Activated B cell treated with CpG ODN at 0.5 μM for 24 hours (primary cell): ENCODE results near the gene CCDC88C. TPM values are rescaled to one million over a fixed set of nuclear protein-coding genes. Genes with fewer than 3 reads are reported as not detected.
A peak's percentile ranks its signal among the peaks of the same experiment; 100 is the strongest.

ENCODE experiments used
- ATAC-seq: fragments of 200-7000 bp; cut with Tn5 transposase; one replicate; pipeline ENCODE4 v1.10.0; 2021; ENCODE audit warnings: low read depth, mild to moderate bottlenecking, moderate library complexity
- CTCF ChIA-PET: fragments of 350-600 bp; sonication (Branson Sonifier 250); formaldehyde crosslinking; loops from one replicate; lab custom pipeline; 2021; ENCODE audit warnings: antibody characterized with exemption; lab: Charles Lee
- POLR2A ChIA-PET: fragments of 350-600 bp; sonication (Branson Sonifier 250); formaldehyde crosslinking; loops from one replicate; lab custom pipeline; 2021; ENCODE audit warnings: antibody characterized with exemption; lab: Charles Lee
- DNase-seq: peaks from one replicate; pipeline ENCODE4 v3.0.0; 2022
- H3K27ac Mint-ChIP-seq: one replicate; pipeline ENCODE4 v1.8.0; 2020; ENCODE audit warnings: mixed read lengths
- H3K27me3 Mint-ChIP-seq: one replicate; pipeline ENCODE4 v1.8.0; 2021; ENCODE audit warnings: mixed read lengths
- H3K36me3 Mint-ChIP-seq: one replicate; pipeline ENCODE4 v1.8.0; 2021; ENCODE audit warnings: low read depth, mixed read lengths
- H3K4me1 Mint-ChIP-seq: one replicate; pipeline ENCODE4 v1.8.0; 2021; ENCODE audit warnings: mixed read lengths
- H3K4me3 Mint-ChIP-seq: one replicate; pipeline ENCODE4 v1.8.0; 2020; ENCODE audit warnings: mild to moderate bottlenecking, mixed read lengths
- H3K9me3 Mint-ChIP-seq: one replicate; pipeline ENCODE4 v1.8.0; 2020; ENCODE audit warnings: mixed read lengths
- intact Hi-C: fragments of 100-400 bp; cut with micrococcal nuclease; formaldehyde crosslinking; loops from one replicate; pipeline ENCODE4 v1.15.1; 2024
- total RNA-seq: library from RNA; stranded (reverse); gene quantifications from 2 replicates; pipeline ENCODE4 v1.2.3, GENCODE V29; 2022
- TF ChIP-seq, protein P1 (sequence below): fragments of 200-600 bp; IDR thresholded peaks from one replicate; pipeline ENCODE4 v1.8.0; 2022; ENCODE audit warnings: antibody characterized with exemption, mild to moderate bottlenecking

Gene CCDC88C
- total RNA-seq, 1 donor from 2014 or later: 164 TPM

DNA sequence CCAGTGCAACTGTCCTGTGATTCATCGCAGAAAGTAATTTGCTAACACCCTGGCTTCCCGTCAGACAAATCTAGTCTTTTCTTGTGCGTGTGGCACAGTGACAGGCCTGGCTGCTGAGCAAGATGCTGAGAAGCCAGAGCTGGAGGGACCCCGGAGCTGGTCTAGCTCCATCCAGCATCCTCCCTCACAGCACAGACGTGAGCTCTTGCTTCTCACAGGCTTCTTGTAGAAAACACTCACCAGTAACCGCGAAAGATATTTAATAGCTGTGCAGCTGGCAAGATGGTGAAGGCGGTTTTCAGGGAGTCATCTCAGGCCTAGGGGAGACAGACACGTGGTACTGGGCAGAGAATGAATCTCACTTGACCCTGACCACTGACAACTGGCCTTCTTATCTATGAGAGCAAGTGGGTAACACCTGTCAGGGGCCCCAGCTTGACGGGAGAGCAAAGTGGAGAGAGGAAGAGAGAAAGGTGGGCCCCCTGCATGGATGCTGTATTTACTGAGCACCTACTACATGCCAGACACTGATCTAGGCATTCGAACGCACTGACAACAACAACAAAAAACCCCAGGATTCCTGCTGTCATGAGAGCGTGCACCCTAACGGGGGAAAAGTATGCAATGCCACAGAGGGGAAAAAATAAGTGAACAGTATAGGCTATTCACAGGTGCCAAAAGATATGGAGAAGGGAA lies 63.3 kb downstream of the CCDC88C start:
- TF ChIP-seq, protein P1, sequence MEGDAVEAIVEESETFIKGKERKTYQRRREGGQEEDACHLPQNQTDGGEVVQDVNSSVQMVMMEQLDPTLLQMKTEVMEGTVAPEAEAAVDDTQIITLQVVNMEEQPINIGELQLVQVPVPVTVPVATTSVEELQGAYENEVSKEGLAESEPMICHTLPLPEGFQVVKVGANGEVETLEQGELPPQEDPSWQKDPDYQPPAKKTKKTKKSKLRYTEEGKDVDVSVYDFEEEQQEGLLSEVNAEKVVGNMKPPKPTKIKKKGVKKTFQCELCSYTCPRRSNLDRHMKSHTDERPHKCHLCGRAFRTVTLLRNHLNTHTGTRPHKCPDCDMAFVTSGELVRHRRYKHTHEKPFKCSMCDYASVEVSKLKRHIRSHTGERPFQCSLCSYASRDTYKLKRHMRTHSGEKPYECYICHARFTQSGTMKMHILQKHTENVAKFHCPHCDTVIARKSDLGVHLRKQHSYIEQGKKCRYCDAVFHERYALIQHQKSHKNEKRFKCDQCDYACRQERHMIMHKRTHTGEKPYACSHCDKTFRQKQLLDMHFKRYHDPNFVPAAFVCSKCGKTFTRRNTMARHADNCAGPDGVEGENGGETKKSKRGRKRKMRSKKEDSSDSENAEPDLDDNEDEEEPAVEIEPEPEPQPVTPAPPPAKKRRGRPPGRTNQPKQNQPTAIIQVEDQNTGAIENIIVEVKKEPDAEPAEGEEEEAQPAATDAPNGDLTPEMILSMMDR: no peak
- ChIA-PET POLR2A (interaction anchor here (0.6 to 3.0 kb wide), 5 partner anchors 19 to 62 kb away, joined by 3 to 29 read pairs (median 4); no protein-coding TSS in a partner anchor), CTCF (interaction anchor here (0.9 to 3.4 kb wide), 9 partner anchors 9 to 66 kb away, joined by 3 to 23 read pairs (median 6); partner anchors contain the start of gene CCDC88C)
- no peak overlapping the region for H3K27ac Mint-ChIP-seq
- no peaks in the 10 kb centered on the region for H3K9me3 Mint-ChIP-seq
- DNase-seq (no peak), ATAC-seq (no peak)
- intact Hi-C loops: loop anchor here (2.0 kb wide), 1 partner anchor 14 kb away; no protein-coding TSS in a partner anchor
- peak overlapping the region; percentile 74 for H3K4me3 Mint-ChIP-seq
- H3K36me3 Mint-ChIP-seq: peaks cover 53% of the 10 kb centered on the region
- no peaks in the 10 kb centered on the region for H3K27me3 Mint-ChIP-seq
- H3K4me1 Mint-ChIP-seq: peaks cover 87% of the 10 kb centered on the region

DNA sequence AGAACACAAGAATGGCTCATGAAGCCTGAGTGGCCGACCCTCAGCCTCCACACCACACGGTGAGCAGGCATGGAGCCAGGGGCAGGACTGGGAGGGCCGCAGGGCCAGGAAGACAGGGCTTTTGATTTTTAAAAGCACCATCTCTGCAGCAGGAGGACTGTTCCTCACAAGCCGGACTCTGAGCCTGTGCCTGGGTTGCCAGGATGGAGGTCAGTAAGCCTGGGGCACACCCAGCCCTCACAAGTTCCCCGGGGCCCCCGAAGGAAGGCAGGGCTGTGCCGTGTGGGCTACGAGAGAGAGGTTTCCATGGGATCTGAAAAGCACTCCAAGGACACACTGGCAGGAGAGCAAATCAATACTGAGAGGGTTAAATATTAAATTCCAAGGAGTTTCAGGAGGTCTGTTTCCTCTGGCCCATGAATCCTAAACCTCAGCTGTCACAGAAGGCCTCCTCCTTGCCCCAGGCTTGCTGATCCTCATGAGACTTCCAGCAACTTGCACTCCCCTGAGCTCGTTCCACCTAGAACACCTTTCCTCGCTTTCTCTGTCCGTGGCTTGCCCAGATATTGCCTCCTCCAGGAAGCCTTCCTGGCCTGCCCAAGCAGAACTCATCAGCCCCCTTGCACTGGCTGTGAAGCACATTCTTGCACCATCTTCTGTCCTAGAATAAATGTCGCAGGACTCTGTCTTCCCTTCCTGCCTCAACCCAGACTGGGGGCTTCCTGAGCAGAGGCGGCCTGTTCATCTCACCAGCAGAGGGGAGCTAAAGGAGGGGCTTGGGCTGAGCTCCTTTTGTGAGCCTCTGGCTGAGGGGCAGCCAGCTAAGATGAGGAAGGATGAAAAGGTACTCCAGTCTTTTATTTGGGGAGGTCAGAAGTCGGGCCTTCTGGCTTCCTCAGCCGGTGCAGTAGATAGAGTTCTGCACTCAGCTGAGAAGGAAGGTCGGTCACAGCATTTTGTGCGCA lies 64.6 kb downstream of the CCDC88C start:
- no peak for DNase-seq
- intact Hi-C loops: no loop called here
- CTCF ChIA-PET: no interaction called here
- no peak overlapping the region for H3K4me3 Mint-ChIP-seq
- no peaks in the 10 kb centered on the region for H3K9me3 Mint-ChIP-seq
- H3K4me1 Mint-ChIP-seq: peaks cover 94% of the 10 kb centered on the region
- no peak overlapping the region for H3K27ac Mint-ChIP-seq
- TF ChIP-seq, protein P1: no peak
- H3K27me3 Mint-ChIP-seq: no peaks in the 10 kb centered on the region
- POLR2A ChIA-PET: interaction anchor here (0.6 to 1.1 kb wide), 5 partner anchors 14 to 70 kb away, joined by 3 to 7 read pairs (median 3); no protein-coding TSS in a partner anchor
- ATAC-seq: no peak
- H3K36me3 Mint-ChIP-seq: peaks cover 41% of the 10 kb centered on the region

DNA sequence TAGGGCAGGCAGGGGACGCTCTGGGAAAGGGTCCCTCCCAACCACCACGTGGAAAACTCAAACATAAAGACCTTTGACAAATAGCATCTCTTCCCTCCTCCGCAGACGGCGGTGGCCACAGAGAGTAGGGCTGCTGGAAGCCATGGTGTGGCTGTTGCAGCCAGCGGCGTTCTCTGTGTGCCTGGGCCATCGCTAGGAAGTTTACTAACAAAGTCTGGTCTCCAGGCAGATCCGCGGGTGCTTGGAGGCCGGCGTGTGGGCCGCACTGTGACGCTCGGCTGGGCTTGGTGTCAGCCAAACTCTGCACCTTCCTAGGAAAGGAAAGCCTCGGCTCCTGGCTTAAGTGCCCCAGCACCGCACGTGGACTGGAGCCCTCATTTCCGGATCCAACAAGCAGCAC lies 65.6 kb downstream of the CCDC88C start:
- Mint-ChIP-seq H3K4me3 (peak overlapping the region; percentile 48), H3K9me3 (no peaks in the 10 kb centered on the region), H3K36me3 (peaks cover 35% of the 10 kb centered on the region), H3K27ac (peak overlapping the region; percentile 43), H3K4me1 (peaks cover 93% of the 10 kb centered on the region), H3K27me3 (no peaks in the 10 kb centered on the region)
- TF ChIP-seq, protein P1: no peak
- POLR2A ChIA-PET: interaction anchor here (5.0 kb wide), 1 partner anchor 65 kb away, joined by 52 read pairs; the partner anchor contains the start of gene CCDC88C
- no peak for ATAC-seq
- CTCF ChIA-PET: interaction anchor here (2.0 kb wide), 1 partner anchor 76 kb away, joined by 5 read pairs; no protein-coding TSS in a partner anchor
- intact Hi-C loops: no loop called here
- DNase-seq: no peak

DNA sequence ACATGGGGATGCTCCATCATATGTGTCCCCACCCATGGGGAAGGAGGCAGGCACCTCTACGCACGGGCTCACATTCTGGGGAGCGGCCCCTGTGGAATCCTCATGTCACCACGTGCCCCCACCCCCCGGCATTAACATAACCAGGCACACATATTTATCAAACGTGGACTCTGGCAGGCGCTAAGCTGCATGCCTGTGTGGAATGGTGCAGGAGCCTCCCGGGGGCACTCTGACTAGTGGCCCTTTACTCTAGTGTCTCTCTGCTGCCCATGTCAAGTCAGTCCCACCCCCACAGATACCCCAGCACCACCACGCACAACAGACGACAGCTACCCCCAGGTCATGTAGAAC lies 66.1 kb downstream of the CCDC88C start:
- H3K9me3 Mint-ChIP-seq: no peaks in the 10 kb centered on the region
- H3K27me3 Mint-ChIP-seq: no peaks in the 10 kb centered on the region
- DNase-seq: no peak
- intact Hi-C loops: loop anchor here (1.0 kb wide), 1 partner anchor 22 kb away; no protein-coding TSS in a partner anchor
- peak overlapping the region; percentile 81 for H3K4me3 Mint-ChIP-seq
- peaks cover 35% of the 10 kb centered on the region for H3K36me3 Mint-ChIP-seq
- CTCF ChIA-PET: interaction anchor here (2.0 kb wide), 2 partner anchors 28 to 76 kb away, joined by 5 to 11 read pairs; no protein-coding TSS in a partner anchor
- TF ChIP-seq, protein P1: no peak
- POLR2A ChIA-PET: interaction anchor here (0.6 to 5.0 kb wide), 5 partner anchors 22 to 159 kb away, joined by 3 to 52 read pairs (median 18); partner anchors contain the start of genes CCDC88C and PPP4R3A
- peaks cover 93% of the 10 kb centered on the region for H3K4me1 Mint-ChIP-seq
- ATAC-seq: no peak
- peak overlapping the region; percentile 85 for H3K27ac Mint-ChIP-seq
